Tongue (tissue), 2 donors: ENCODE results near the gene ZNG1A. TPM values are rescaled to one million over a fixed set of nuclear protein-coding genes. Genes with fewer than 3 reads are reported as not detected.
"Not testable (repeated sequence)": the region's sequence is repeated elsewhere in the genome, so short reads cannot be mapped to it uniquely, and the experiment has no call there.

Source experiments
- DNase-seq: peaks from one replicate; pipeline ENCODE4 v3.0.0-alpha.2; 2015
- total RNA-seq: library from RNA; depleted of rRNA; stranded (reverse); fragments of >200 nt; gene quantifications from one replicate; pipeline ENCODE4 v1.2.3, GENCODE V29; 2014

The ZNG1A gene
- total RNA-seq, 1 donor from 2014 or later: 55.9 TPM

GRCh38 chr9:94992-95391 lies 83.9 kb downstream of the ZNG1A start:
- DNase-seq: not testable (repeated sequence)

DNA sequence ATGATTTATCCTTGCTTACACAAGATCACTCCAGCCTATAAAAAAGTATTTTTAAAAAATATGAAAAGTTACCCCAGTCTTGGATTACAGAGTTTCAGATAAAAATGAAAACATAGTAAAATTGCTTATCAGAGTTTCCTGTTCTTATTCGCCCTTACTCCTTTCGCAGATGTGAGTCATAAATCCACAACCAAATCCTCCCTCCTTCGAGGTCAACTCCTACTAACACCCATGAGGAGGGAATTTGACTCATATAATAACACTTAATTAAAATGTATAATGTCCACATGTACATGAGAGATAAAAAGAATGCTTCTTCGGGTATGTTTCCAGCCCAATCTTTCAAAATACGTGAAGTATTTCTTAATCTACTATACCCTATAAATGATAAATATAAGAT lies 84.5 kb downstream of the ZNG1A start:
- DNase-seq: not testable (repeated sequence)

- DNase-seq: not testable (repeated sequence)
Observed at GRCh38 chr9:93909-94308, 84.9 kb downstream of the ZNG1A start.

- DNase-seq: not testable (repeated sequence)
Observed at GRCh38 chr9:90851-91250, 88.0 kb downstream of the ZNG1A start.

DNA sequence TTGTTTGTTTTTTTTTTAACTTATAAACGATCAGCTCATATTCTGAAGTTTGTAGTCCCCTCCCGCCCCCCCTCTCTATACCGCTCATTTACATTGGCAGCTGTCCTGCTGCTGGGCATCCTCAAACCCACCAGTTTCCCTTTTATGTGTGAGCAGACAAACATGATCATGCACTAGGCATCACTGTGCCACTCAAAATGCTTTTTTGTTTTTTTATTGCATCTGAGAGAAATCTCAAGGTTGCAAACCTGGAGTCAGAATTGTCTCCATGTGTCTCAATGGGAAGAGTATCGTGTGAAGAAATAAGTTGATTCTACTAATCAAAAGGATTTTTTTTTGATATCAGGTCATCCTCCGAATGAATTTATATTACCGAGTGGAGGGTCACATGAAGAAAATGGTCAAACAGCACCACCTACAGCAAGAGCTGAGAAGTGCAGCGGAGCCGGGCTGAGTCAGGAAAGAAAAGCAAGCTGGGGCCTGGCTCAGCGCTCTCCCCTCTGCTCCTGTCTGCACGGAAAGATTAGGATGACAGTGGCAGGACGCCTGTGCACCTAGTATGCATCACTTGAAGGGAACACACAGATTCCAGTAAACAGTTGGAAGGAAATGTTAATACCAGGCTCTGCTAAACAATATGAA lies 90.3 kb downstream of the ZNG1A start:
- peak; percentile 1 for DNase-seq

- not testable (repeated sequence) for DNase-seq
Observed at GRCh38 chr9:87860-88259, 91.0 kb downstream of the ZNG1A start.

- DNase-seq: not testable (repeated sequence)
Observed at GRCh38 chr9:87105-87504, 91.8 kb downstream of the ZNG1A start.

DNA sequence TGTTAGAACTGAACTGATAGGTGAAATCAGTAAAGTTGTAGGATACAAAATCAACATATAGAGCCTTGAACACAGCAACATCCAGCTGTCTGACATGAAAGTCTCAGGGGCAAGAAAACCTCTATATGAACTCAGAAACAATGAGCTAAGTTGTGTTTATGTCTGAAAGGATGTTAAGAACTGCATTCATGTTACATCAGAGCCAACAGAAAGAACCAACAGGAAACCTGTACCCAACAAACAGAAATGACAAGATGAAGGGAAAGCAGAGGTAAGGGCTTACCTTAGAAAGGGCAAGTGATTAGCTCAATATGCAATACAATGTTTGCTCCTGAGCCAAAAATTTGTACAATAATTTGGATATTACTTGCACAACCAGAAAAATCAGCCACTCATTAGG lies 92.2 kb downstream of the ZNG1A start:
- DNase-seq: not testable (repeated sequence)

DNA sequence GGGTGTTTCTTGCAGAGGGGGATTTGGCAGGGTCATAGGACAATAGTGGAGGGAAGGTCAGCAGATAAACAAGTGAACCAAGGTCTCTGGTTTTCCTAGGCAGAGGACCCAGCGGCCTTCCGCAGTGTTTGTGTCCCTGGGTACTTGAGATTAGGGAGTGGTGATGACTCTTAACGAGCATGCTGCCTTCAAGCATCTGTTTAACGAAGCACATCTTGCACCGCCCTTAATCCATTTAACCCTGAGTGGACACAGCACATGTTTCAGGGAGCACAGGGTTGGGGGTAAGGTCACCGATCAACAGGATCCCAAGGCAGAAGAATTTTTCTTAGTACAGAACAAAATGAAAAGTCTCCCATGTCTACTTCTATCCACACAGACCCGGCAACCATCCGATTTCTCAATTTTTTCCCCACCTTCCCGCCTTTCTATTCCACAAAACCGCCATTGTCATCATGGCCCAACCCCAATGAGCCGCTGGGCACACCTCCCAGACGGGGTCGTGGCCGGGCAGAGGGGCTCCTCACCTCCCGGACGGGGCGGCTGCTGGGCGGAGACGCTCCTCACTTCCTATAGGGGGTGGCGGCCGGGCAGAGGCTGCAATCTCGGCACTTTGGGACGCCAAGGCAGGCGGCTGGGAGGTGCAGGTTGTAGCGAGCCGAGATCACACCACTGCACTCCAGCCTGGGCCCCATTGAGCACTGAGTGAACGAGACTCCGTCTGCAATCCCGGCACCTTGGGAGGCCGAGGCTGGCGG lies 95.7 kb downstream of the ZNG1A start:
- DNase-seq: not testable (repeated sequence)

DNA sequence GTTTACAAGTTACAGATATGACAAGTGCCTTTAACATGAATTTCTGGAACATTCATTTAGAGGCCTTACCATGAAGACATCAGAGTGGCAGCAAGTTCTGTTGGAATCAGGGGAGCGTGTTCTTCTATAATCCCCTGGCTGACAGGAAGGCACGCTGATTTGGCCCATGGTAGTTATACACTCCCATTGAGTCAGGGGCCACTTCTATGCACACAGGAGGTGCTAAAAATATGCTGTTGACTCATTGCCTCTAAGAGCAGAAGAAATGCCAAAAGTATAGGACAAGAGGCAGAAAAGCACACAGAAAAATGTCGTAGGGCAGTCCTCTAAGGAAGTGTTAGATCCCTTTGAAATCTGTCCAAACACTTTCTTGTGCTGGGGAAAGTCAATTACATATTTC lies 100.5 kb downstream of the ZNG1A start:
- not testable (repeated sequence) for DNase-seq

- DNase-seq: not testable (repeated sequence)
Observed at GRCh38 chr9:76389-76788, 102.5 kb downstream of the ZNG1A start.

- DNase-seq: peak; percentile 7
Observed at GRCh38 chr9:73900-74525, 104.8 kb downstream of the ZNG1A start.

- peak; percentile 62 for DNase-seq
Observed at GRCh38 chr9:73076-73899, 105.6 kb downstream of the ZNG1A start.

Other genes starting within 250 kb of the ZNG1A start
- 12.7 TPM for gene WASHC1, start 149.6 kb downstream of the ZNG1A start, total RNA-seq
- gene FOXD4, start 60.6 kb downstream of the ZNG1A start, total RNA-seq: not detected
- 22.8 TPM for gene DOCK8, start 35.8 kb upstream of the ZNG1A start, total RNA-seq